Activated CD4-positive, alpha-beta T cell treated with anti-CD3 and anti-CD28 coated beads, Interleukin-2, Interleukin-4, amounts not matched to agents 100 ng/mL and 50 ng/mL, durations not matched to agents 16 hours and 8 hours (primary cell): ENCODE data around the gene HMGN4.
A peak's percentile ranks its signal among the peaks of the same experiment; 100 is the strongest.

Experiments used
- DNase-seq: peaks from one replicate; pipeline ENCODE4 v3.0.0-alpha.2; 2020; ENCODE audit warnings: low spot score

Gene HMGN4

GRCh38 chr6:26577720-26578072 lies 39.5 kb downstream of the HMGN4 start:
- no peak for DNase-seq

- DNase-seq: no peak
Observed at GRCh38 chr6:26578279-26578678, 40.1 kb downstream of the HMGN4 start.

- DNase-seq: no peak
Observed at GRCh38 chr6:26578741-26579140, 40.6 kb downstream of the HMGN4 start.

- no peak for DNase-seq
Observed at GRCh38 chr6:26581164-26581915, 43.2 kb downstream of the HMGN4 start.

GRCh38 chr6:26588965-26589364 lies 50.8 kb downstream of the HMGN4 start:
- DNase-seq: no peak

- DNase-seq: no peak
Observed at GRCh38 chr6:26592649-26593048, 54.5 kb downstream of the HMGN4 start.

GRCh38 chr6:26593278-26594130 lies 55.3 kb downstream of the HMGN4 start:
- no peak for DNase-seq

GRCh38 chr6:26594131-26594498 lies 55.9 kb downstream of the HMGN4 start:
- DNase-seq: no peak

- DNase-seq: peak; percentile 86
Observed at GRCh38 chr6:26594730-26595632, 56.8 kb downstream of the HMGN4 start.

- DNase-seq: peak; percentile 90
Observed at GRCh38 chr6:26595669-26596269, 57.6 kb downstream of the HMGN4 start.
